ENCODE measurements around the gene ADD1.
"Not testable (repeated sequence)": the region's sequence is repeated elsewhere in the genome, so short reads cannot be mapped to it uniquely, and the experiment has no call there.

ADD1 gene

DNA sequence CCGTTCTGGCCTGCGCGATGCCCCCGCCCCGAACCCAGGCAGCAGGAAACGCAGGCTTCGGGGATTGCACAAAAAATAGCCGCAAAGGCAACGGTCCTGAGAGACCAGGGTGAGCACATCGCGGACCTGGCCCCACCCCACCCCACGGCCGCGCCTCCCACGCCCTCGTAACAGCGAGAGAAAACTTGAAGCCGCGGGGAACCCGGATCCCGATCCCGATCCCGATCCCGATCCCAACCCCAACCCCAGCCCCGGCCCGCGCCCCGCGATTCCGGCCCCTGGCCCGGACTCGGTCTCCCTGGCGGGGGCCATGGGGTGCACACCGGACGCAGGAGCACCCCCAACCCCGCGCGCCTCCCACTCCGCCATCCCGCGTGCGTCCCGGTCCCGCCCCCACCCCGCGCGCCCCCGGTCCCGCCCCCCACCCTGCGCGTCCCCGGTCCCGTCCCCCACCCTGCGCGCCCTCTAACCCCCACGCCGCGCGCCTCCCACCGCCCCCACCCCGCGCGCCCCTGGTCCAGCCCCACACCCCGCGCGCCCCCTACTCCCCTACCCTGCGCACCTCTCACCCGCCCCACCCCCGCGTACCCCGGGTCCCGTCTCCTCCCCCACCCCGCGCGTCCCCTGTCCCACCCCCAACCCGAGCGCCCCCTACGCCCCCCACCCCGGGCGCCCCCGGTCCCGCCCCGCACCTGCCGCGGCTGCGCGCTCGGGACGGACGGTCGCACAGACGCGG is 90.6 kb downstream of the ADD1 start:
- DNase-seq (ENCODE audit: low read depth) = no peak

DNA sequence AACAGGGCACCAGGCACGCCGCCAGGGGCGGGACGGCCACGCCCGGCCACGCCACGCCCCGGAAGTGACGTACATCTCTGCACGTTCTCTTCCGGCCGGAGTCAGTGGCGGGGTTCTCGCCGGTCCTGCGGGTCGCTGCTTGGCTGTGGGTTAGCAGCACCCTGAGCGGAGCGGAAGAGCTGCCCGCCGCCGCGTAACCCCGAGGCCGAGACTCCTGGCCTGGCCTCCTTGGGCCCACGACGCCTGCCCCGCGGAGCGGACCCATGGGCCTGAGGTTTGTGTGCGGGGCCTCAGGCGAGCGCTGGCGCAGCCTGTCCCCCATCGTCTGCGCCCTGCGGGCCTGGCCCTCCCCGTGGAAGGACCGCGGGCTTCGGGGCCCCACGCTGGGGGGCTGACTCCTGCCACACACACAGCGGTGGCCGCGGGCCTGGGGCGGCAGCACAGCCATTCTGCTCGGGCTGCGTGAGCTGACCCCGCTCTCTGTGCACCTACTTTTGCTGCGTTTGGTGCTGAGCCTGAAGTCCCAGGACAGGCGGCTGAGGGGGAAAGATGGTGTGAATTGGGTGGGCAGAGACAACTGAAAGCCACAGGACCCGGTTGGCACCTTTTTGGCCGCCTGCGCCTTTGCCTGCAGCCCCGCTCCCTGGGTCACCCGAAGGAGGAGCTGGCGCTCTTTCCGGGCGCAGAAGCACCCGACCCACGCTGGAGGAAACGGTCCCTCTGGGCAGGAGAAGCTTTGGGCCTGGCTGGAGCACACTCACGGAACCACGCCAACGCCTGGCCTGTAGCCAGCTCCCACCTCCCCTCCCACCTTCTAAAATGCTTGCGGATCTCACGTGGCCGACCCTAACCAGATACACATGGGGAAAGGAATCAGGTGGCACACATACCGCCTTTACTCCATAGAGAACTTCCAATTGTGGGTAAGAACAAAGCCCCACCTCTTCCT is 91.4 kb downstream of the ADD1 start:
- DNase-seq (ENCODE audit: low read depth) = peak; percentile 96

DNA sequence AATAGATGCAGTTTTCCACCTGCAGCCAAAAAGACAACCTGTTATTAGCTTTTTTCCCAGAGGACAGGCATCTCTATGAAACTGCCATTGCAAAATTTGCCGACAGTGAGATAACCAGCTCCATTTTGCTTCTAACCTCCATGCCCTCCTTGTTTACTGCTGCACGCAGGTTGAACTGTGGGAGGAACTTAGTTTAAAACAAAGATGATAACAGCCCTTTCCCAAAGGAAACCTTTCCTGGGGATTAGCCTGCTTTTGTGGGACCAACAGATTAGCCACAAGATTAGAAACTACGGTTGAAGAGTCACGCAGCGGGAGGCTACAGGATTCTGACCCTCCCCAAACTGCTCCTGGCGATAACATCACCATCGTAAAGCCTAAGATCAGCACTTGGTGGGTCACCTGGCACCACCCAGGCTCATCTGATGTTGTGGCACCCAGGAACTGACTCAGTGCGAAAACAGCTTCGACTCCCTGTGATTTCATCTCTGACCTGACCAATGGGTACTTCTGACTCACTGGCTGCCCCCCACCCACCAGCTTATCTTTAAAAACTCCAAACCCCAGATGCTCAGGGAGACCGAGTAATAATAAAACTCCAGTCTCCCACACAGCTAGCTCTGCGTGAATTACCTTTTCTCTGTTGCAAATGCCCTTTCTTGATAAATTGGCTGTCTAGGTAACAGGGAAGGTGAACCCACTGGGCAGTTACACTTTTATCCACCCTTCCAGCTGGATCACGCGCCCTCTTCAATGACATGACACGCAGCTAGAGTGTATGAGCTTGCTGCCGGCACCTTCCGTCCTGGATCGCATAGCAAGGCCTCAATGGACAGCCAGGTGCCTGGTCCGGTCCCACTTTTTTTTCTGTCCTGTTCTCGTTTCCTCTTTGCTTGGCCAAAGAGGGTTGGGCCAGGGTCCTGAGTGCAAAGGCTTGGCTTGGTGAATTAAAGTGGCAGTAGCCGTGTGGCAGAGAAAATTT is 92.4 kb downstream of the ADD1 start:
- DNase-seq (ENCODE audit: low read depth) = no peak

DNA sequence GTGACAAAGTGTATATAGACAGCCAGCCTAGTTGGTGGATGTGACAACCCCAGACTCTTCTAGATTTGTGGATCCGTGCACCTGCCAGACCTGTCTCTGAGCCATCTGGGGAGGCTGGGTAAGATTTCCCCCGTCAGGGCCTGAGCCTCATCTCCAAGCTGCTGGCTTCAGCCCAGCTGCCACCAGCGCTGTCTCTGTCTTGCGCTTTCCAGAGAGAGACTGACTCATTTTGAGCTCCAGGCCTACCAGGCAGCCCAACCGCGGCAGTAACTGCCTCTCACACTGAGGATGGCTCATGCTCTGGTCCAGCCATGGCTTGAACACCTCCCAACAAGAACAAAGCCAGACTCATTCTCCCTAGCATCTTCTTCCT is 93.1 kb downstream of the ADD1 start:
- no peak for DNase-seq (ENCODE audit: low read depth)

DNA sequence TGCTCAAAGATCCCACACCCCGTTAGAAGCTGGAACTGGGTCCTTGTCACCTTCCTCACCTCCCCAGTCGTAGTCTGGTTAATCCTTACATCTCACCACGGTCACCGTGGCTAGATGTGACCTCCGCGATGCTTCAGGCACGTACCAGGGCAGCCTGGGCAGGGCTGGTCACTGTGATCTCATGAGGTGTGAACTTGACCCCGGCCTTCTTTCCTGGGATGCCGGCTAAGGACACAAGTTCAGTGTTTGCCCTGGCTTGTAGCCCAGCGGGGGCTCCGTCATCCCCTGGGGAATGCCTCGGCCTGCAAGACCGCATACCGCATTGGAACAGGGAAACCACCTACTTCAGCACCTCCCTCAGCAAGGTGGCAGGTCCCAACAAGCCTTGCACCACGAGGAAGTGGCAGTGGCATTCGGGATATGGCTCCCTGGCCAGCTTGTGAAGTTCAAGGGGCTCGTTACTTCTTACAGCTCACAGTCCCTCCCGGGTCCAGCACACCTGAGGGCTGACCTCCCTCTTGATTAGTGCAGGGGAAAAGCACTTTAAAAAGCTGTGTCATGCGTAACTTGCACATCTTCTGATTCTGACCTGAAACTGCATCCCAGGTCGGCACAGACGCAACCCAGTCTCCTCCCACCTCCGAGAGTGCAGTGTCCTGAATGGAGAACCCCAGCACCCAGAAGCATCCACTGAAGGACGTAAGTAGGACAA is 93.7 kb downstream of the ADD1 start:
- no peak for DNase-seq (ENCODE audit: low read depth)

DNA sequence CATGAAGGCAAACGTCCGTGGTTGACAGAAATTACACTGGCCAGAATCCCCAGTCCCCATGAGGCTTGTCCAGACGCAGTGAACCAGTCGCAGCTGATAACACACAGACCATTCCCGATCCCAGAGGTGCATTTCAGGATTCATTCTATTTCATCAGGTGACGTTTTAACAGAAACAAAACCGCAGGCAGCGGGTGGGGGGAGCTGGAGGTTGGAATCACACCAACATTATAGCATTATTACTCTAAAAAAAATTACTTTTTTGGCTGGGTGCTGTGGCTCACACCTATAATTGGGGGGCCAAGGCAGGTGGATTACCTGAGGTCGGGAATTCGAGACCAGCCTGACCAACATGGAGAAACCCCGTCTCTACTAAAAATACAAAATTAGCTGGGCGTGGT is 94.3 kb downstream of the ADD1 start:
- no peak for DNase-seq (ENCODE audit: low read depth)

DNA sequence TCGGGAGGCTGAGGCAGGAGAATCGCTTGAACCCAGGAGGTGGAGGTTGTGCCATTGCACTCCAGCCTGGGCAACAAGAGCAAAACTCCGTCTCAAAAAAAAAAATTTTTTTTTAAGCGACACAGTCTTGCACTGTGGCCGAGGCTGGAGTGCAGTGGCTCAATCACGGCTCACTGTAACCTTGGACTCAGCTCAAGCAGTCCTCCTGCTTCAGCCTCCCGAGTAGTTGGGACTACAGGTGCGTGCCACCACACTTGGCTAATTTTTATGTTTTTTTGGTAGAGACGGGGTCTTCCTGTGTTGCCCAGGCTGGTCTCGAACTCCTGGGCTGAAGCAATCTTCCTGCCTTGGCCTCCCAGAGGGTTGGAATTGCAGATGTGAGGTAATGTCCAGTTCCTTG is 94.8 kb downstream of the ADD1 start:
- not testable (repeated sequence) for DNase-seq (ENCODE audit: low read depth)

DNA sequence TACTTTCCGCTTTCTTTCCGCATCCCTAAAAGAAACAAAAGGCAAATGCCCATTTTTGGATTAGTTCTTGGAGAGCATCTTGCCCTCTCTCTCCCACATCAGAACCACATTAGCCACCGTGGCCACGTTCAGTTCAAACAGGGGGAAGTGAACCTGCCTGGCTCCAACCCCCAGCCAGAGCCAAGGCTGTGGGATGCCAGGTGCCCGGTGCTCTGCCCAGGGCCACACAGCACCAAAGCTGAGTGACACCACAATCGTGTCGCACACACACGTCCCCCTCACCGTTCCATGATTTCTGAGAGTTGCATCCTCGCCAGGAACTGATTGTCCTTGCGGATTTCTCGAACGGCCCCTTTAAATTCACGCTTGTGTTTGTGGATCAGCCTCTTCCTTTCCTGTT is 95.3 kb downstream of the ADD1 start:
- no peak for DNase-seq (ENCODE audit: low read depth)

DNA sequence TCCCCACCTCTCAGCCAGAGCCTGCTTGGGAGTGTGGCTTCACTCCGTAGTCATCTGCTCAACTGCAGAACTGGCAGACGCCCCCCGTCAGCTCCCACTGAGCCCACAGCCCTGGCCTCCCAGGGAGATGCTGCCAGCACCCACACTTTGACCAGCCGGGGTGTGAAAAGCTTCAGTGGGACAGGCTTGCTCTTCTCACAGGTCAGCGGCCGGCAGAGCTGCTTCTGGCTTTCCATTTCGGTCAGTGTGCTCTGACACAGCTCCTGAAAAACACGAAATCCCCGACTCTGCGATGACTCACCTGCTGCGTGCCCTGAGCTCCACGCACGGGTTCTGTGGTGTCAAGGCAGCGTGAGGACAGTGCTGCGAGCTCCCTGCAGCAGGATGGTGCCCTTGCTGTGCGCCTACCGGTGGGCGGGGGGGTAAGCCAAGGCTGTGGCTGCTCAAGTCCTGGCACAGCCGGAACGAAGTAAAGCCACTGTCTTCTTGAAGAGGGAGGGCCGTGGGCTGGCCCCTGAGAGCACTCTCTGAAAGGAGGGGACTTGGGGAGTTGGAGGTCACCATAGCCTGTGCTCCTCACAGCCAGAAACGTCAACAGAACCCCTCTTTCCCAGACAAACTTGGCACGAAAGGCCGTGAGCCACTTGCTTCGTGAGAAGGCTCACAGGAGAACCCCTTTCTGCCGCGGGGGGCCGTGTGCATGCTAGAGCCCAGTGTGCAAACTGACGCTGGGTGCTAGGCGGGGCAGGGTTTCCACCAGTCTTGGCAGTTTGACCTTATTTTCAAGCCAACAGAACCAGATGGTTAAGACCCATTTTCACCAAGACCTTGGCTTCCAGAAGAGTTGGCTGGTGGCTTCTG is 96.0 kb downstream of the ADD1 start:
- no peak for DNase-seq (ENCODE audit: low read depth)

DNA sequence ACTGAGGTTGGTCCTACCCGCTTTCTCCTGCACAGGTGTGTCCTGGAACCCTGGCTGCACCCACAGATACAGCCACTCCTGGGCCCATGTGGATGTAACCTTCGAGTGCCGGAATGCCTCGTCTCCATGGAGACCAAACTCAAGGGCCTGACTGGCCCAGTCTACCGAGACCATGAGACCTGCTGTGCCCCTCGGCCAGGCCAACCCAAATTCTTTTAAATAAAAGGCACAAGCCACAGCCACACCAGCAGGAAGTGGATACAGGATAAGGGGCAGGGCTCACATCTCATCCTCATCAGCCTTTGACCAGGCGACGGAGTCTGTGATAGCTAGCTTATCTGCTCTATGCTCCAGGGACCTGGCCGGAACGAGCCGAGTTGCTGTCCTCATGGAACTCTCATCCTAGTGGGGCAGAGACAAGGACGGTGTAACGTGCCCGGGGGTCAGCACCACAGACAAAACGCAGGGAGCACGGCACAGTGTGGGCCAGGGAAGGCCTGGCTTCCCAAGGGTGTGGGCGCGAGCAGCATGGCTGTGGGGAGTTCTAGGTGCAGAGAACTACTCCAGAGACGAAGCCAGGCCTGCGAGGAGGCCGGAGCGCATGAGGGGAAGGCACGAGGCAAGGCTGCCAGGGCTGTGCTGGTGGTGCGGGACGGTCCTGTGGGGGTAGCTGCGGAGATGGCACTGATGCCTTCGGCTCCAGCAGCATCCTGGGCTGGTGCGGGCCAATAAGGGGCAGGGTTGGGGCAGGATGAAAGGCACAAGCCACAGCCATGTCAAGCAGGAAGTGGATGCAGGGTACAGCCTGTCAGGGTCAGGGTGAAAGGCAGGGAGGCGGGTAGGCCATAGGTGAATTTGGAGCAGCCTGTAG is 96.9 kb downstream of the ADD1 start:
- no peak for DNase-seq (ENCODE audit: low read depth)

DNA sequence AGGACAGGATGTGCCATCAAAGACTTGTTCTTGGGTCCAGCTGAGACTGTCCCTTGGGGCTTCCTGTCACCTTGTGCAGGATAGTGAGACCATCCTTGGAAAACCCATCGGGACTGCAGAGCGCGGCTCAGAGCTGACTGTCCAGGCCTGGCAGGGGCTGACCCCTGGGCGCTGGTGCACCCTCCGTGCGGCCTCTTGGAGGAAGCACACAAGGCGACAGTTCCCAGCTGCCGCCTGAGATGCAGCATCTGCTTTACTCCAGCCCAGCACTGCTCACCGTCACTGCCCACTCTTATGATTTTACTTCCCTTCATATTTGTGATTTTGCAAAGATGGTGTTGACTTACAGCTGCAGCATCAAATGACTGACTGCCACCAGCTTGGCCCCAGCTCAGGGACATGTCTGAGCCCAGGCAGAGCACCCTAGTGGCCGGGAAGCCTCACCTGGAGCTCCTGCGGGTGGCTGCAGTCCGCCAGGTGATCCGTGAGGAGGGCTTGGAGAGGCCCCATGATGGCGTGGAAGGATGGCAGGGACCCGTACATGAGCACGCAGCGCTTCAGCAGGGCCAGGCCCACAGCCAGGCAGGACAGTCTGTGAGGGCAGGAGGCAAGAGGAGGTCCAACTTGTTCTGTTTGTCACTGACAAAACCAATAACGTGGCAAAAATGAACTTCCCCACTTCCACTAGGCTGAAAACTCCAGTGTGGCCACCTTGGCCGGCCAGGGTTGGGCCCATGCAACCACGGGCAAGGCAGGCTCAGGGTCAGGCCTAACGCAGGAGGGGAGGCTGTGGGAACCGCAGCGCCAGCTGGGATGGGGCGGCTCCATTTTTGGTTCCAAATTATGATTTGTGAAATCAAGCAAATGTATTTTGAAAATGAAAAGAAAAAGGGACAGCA is 97.7 kb downstream of the ADD1 start:
- no peak for DNase-seq (ENCODE audit: low read depth)

DNA sequence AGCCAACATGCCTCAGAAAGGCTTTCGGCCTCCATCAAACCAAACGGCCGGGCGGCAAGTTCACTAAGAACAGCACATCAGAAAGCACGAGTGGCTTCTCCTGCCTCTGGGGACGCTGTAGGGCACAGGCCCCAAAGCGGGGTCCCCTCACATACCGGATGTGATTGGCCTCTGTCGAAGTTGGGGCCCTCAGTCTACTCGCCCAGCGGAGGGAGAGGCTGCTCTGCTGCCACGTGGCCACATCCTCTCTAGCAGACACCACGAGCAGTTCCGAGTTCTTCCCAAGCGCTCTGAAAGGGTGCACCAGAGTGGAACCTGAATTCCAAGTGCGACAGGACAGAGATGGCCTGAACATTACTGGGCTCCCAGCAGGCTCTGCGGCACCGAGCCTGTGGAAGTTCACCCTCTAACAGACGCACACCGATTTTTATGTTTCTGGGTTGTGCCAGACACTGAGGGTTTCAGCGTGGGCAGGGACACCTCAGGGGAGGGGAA is 98.4 kb downstream of the ADD1 start:
- DNase-seq (ENCODE audit: low read depth) = no peak

DNA sequence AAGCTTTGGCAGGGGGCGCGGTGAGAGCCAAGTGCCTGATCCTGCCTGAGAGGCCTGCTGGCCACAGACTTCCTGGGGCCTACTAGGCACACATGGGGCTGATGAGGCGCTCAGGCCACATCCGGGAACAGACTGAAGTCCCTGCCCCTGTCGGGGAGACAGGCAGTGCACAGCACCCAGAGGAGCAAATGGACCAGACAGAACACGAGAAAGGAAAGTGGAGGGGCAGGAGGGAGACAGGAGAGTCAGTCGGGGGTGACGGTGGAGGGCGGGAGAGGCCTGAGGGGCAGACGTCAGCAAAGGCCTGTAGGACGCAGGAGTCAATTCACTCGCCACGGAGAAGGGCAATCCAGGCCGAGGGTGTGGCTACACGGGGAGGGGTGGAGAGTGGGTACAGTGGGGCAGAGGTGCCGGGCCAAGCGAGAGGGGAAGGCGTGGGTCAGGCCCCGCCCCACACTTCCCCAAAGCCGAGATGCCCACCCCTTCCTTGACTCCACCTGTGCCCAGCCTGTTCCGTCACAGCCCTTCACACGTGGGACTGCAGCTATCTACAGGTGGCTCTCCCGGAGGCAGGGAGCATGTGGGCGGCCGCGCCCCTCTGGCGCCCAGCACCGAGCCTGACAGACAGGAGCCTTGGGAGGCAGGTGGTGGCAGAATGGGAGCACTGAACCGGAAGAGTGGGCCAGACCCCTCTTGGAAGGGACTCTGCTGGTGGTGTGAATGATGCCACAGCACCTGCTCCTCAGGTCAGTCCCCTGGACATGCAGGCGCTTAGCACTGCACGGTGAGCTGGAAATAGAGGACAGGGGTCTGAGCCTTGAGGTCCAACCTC is 99.1 kb downstream of the ADD1 start:
- DNase-seq (ENCODE audit: low read depth) = no peak

DNA sequence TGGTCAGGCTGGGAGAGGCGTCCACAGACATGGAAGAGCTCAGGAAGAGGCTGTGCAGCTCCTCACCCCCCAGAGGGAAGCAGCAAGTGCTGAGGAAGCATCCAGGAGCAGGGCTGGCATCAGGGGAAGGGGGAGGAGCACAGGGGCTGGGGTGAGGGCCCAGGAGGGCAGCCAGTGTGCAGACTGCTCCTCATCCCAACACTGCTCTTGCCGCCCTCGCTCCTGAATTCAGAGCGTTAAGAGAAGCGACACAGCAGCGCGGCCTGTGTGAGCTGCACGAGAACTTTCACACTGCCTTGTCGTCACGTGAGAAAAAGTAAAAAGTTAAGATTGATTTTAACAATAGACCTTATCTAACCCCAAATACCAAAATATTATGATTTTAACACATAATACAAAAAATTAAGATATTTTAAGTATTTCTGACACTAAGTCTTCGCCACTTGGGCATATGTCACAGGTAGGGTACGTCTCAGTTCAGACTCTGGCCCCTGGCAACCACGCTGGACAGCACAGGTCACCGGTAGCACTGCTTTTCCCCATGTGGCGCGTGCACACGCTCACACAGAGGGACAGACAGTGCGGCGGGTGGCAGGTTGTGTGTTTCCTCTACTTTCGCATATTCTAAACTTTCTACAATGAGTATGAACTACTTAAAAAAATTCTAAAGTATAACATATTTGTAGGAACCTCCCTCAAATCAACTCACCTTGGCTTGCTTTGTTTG is 99.9 kb downstream of the ADD1 start:
- no peak for DNase-seq (ENCODE audit: low read depth)

DNA sequence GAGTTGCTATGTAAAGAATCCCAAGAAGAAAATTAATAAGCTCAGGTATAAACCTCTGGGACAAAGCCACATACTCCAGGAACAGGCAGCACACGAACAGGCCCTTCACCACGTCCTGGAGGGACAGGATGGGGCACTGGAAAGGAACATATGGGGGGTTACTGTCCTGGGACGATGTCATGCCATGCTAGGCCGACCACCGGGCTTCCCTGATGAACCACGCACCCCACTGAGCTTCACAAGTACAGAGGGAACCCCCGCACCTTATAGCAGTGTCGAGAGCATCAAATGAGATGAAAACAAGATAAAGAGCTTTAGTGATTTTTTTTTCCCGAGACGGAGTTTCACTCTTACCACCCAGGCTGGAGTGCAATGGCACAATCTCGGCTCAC is 100.4 kb downstream of the ADD1 start:
- DNase-seq (ENCODE audit: low read depth) = no peak

All from stimulated activated CD8-positive, alpha-beta memory T cell treated with anti-CD3 and anti-CD28 coated beads, Interleukin-12 subunit alpha, Interleukin-12 subunit beta, amount 100 ng/mL, for 1 hour (primary cell).